SK-N-MC (cell line): ENCODE measurements around the gene BCAT1.

Experiments used
- EZH2 ChIP-seq: fragments of 200-600 bp; sonication (generic); IDR thresholded peaks from one replicate; pipeline ENCODE4 v1.6.1; 2017; ENCODE audit warnings: antibody characterized with exemption
- POLR2AphosphoS5 ChIP-seq: IDR thresholded peaks from 2 replicates; pipeline ENCODE4 v1.6.1; 2012; ENCODE audit warnings: mild to moderate bottlenecking, low read depth, low read length, borderline replicate concordance

GRCh38 chr12:24822121-24822899 lies 126.6 kb downstream of the BCAT1 start:
- TF ChIP-seq POLR2AphosphoS5, result no peak
- TF ChIP-seq EZH2, result no peak
